ENCODE data around the gene KSR1. TPM values are rescaled to one million over a fixed set of nuclear protein-coding genes. Genes with fewer than 3 reads are reported as not detected.

KSR1 gene
- total and polyA plus RNA-seq, 9 of the 15 experiments (the other 6 are each of a cell fraction or from before 2014, with no cell fraction given): 1.4 to 51.7 (median 18.4) TPM

GRCh38 chr17:27602721-27603420 lies 146.6 kb downstream of the KSR1 start (continued):
- TF ChIP-seq MGA (IDR thresholded peaks at IDR 0.05) (peak; percentile 34; the same call in 1 of the 2 replicates), SLC30A9 (CRISPR knock-in tag; IDR thresholded peaks at IDR 0.05) (no peak), MEF2D (tag; conservative IDR thresholded peaks at IDR 0.05; ENCODE audit: low read depth) (peak; percentile 22; the same call in 1 of the 2 replicates), ARID4B (CRISPR knock-in tag; IDR thresholded peaks at IDR 0.05) (no peak), TRIM24 (IDR thresholded peaks at IDR 0.05) (peak; percentile 50 to 83; a peak in 3 of 4 replicates), IRF1 (CRISPR knock-in tag; IDR thresholded peaks at IDR 0.05; ENCODE audit: borderline replicate concordance) (no peak), TOE1 (IDR thresholded peaks at IDR 0.05; ENCODE audit: borderline replicate concordance) (no peak; the same call in 1 of the 2 replicates), TOE1 (CRISPR knock-in tag; IDR thresholded peaks at IDR 0.05; ENCODE audit: borderline replicate concordance, low read depth) (no peak), TAL1 (IDR thresholded peaks at IDR 0.05) (peak; percentile 94), ETV5 (CRISPR knock-in tag; IDR thresholded peaks at IDR 0.05; ENCODE audit: low read depth) (peak; percentile 86)
